Left renal cortex interstitium (tissue), 4 donors: ENCODE measurements around the gene EGFL7. TPM values are rescaled to one million over a fixed set of nuclear protein-coding genes. Genes with fewer than 3 reads are reported as not detected.
A peak's percentile ranks its signal among the peaks of the same experiment; 100 is the strongest.

Experiments used
- DNase-seq, 4 donors: peaks; one replicate each; pipeline ENCODE4 v3.0.0-alpha.2; 2013; ENCODE audit warnings: low read depth in 4 of 4, low spot score in 2 of 4, missing footprints in 1 of 4
- polyA plus RNA-seq, 4 donors: library from polyadenylated mRNA; unstranded; fragments of 120-200 nt; gene quantifications; one replicate each; pipeline ENCODE4 v1.2.1, GENCODE V29; 2013; ENCODE audit not compliant: insufficient read length in 4 of 4

The EGFL7 gene
- polyA plus RNA-seq, 4 donors, result 50.5 to 85.7 (median 72.4) TPM

DNA sequence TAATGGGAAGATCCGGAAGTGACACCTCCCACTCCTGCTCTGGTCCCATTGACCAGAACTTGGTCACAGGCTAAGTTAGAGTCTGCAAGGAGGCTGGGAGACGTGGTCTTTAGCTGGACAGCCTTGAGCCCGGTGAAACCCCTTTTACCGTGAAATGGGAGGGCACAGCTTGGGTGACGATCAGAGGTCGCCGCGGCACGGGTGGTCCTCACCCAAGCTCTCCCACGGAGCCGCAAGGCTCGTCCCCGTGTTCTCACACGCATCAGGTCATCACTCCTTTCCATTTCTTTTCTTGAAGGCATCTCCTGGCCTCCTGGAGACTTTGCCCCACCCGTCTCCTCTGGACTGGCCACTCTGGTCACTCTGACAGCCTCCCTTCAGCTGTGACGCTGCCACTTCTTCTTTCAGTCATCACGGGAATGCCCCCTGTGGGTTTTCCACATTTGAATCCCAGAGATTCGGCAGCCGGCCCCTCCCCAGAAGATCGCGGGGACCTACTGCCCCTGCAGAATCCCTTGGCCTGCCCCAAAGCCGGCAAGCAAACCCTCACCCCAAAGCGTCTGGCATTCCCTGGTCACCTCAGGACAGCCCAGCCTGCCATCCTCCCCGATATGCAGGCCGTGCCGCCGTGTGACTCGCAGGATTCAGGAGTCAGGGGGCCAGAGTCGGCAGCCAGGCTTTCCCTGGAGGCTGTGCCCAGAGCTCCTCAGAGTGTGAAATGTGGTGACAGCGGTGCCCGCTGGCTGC is 18.9 kb upstream of the EGFL7 start:
- no peak for DNase-seq

DNA sequence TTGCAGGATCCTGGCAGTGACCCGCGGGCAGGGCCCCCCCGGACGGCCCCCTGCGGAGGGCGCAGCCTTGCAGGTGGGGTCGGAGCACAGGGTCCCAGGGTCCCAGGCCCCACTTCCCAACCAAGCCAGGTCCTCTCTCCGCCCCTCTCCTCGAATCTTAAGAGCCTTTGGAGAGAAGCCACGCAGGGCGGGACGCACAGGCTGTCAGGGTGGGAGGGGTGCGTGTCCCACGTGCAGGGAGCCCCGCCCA is 18.4 kb upstream of the EGFL7 start:
- no peak for DNase-seq

DNA sequence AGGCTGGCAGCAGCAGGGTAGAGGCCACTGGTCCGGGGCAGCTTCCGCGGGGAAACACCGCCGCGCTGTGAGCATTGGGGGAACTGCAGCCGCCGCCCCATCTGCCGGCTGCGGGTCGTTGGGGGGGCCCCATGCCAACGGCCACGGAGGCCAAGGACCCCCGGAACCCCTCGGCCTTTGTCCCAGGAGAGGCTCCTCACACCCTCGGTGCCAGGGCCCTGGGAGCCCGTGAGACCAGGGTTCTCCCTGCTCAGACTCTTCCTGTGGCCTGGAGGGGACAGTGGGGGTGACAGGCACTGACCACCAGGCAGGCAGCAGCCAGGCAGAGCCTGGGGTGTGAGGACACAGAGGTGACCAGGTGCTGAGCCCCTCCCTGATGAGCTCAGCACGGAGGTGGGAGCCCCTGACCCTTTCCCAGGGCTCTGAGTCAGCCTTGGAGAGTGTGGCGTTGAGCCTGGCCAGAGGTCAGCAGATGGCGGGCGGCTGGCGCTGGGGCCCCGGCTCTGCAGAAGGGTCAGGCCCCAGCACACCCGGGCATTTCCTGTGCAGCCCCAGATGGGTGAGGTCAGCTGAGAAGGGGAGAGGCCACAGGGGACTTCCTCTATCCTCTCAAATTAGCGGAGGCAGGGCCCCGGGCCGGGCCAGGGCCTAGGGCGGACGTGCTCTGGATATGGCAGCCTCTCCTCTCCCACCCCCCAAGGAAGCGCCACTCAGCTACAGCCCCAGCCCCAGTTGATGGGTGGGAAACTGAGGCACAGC is 17.9 kb upstream of the EGFL7 start:
- no peak for DNase-seq

DNA sequence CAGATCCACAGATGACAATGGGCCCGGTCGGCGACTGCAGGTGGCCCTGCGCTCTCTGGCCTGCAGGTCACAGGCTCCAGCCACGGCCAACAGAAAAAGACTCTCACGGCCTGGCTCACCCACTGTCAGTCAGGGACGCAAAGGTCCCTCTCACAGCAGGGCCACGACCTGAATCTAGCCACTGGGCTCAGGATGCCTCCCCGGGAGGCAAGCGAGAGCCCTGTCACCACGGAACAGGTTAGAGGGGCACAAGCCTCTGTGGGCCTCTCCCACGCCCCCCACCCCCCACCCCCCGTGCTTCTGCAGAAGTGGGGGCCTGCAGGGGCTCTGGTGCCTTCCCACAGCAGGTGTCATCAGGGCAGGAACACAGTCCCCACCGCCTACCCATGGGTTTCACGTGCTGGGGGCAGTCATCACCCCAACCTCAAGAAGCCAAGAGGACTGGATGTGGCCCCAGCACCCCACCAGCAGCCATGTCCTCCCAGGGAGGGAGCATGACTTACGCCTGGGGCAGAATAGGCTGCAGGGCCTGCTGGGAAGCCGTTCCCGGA is 17.3 kb upstream of the EGFL7 start:
- DNase-seq, result no peak

DNA sequence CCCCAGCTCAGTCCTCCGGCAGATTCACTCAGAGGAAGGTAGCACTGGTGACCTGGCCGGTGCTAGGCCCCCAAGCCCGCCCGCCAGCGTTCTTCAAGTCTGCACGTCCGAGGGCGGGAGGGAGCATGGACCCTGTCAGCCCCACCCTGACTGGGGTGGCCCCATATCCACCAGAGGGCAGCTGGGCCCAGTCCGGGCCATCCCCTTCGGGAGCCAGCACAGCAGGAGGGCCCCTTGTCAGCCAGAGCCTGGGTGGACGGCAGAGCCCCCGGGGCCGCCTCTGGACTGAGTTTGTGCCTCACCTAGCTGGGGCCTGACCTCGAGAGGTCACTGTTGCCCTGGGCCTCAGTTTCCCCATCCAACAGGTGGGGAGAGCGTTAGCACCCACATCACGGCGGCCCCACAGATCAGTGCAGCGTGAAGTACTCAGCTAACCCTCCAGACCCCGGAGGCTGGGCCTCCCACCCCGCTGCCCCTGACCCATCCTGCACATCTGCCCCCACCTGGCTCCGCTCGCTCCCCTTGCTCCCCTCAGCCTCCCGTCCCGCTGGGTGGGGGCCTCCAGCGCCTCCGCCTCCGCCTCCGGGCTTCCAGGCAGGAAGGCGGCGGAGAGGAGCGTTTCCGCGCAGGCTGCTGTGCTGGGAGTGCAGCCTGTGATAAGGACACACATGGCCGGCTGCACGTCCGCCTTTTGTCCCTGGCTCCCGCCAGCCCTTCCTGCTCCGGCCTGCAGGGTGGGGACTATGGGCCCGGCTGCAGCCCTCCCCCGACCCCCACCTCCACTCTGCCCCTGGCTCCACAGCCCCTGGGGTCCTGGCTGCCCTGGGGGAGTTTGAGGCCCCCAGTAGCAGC is 16.6 kb upstream of the EGFL7 start:
- peak in 1 of 4 donors; percentile 55 for DNase-seq

DNA sequence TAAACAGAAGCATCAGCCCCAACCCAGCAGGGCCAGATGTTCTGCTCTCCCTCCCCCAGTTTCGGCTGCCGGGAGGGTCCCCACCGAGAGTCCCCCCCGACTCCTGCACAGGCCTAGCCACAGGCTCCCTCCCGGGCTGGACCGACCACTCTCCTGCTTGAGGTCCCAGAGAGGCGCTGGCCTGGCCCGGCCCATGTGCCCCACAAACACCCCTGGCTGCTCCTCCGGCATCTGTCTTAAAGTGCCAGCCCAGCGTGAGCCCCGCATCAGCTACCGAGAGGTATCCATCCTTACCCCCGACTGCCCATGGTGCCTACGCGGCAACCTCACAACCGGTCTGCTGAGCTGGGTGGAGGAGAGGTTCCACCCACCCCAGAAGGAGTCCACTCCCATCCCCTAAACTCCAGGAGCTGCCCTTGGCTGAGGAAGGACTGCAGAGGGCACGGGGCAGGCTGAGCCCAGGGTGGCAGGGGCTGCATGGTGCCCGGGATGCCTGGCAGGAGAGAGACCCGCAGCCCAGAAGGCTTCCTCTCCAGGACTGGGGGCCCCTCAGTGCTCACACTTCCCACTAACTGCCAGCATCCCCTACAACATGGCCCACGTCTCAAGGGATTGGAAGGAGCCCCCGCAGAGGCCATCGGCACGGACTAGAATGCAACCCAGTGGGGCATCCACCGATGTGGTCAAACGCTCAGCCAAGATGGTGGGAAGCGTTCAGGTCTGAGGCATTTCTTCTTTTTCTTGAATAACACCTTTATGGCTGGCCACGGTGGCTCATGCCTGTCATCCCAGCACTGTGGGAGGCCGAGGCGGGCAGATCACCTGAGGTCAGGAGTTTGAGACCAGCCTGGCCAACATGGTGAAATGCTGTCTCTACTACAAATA is 15.6 kb upstream of the EGFL7 start:
- DNase-seq, result no peak

DNA sequence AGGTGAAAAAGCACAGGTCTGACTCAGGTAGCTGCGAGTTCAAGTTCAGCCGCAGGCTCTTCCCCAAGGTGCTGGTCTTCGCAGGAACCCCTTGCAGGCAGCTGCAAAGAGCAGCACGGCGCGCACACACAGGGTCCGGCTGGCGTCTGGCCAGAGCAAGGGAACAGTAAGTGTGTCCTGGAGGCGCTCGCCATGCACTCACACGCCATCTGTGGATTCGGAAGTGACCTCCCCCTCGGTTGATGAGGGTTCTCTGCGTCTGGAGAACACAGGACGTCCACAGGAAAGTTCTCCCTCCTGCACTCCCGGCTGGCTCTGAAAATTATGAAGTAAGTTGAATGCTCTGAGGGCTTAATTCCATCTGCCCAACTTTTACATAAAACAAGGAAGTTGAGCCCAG is 14.0 kb upstream of the EGFL7 start:
- no peak for DNase-seq

DNA sequence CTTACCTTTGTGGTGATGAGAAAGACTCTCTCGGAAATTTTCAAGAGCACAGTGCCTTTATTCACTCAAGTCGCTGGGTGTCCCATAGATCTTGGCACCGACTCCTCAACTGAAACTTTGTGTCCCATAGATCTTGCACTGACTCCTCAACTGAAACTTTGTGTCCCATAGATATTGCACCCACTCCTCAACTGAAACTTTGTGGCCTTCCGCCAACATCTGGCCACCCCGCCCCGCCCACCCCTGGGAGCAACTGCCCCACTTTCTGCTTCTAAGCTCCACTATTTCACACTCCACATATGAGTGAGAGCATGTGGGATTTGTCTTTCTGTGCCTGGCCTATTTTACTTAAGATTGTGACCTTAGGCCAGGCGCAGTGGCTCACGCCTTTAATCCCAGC is 12.7 kb upstream of the EGFL7 start:
- DNase-seq, result no peak

DNA sequence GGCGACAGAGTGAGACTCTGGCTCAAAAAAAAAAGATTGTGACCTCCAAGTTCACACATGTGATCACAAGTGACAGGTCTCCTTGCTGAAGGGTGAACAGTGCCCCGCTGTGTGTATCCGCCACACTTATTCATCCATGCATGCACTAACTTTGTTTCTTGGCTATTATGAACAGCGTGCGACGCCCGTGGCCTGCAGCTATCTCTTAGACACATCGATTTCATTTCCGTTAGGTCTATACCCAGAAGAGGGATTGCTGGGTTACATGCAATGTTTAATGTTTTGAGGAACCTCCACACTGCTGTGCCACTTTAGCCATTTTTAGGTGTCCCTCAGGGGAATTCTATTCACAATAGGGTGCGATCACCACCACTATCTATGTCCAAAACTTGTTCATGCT is 12.1 kb upstream of the EGFL7 start:
- DNase-seq, result no peak

DNA sequence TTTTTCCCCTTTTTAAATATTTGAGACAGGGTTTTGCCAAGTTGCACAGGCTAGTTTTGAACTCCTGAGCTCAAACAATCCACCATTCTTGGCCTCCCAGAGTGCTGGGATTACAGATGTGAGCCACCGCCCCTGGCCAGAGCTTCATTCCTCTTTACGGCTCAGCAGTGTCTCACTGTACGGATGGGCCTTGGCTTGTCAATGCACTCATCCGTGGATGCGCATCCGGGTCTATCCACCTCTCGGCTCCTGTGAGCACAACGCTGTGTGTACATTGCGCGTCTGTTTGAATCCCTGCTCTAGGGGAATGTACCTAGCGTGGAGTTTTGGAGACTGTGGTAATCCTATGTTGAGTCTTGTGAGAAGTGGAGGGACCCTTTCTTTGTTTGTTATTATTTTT is 10.9 kb upstream of the EGFL7 start:
- DNase-seq, result no peak

DNA sequence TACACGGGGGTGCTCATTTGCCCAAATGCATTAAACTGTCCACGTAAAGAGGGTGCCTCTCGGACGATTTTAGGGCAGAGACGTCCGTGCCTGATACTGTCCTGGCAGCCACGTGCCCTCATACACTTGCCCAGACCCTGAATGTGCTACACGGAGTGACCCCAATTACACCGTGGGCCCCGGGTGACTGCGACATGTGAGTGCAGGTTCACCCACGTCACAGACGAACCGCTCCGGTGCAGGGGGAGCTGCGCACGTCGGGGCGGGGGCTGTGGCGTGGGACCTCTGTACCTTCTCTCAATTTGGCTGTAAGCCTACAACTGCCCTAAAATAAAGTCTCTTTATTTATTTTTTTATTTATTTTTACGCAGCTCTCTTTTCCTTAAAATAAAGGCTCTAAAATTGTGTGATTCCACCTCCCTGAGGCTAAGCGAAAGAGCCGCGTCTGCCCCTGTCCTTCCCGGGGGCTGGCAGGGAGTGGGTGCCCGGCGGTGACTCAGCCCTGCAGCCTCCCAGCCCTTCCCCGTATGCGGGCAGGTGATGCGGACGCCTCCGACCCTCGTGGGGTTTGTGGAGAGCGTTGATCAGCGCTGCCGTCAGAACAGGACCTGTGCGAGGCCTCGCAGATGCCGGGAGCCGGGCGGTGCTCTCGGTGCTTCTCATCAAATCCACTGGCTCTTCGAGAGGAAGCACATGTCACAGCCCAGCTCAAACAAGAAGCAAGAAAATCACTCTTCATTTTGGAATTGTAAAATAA is 9.2 kb upstream of the EGFL7 start:
- DNase-seq, result no peak

DNA sequence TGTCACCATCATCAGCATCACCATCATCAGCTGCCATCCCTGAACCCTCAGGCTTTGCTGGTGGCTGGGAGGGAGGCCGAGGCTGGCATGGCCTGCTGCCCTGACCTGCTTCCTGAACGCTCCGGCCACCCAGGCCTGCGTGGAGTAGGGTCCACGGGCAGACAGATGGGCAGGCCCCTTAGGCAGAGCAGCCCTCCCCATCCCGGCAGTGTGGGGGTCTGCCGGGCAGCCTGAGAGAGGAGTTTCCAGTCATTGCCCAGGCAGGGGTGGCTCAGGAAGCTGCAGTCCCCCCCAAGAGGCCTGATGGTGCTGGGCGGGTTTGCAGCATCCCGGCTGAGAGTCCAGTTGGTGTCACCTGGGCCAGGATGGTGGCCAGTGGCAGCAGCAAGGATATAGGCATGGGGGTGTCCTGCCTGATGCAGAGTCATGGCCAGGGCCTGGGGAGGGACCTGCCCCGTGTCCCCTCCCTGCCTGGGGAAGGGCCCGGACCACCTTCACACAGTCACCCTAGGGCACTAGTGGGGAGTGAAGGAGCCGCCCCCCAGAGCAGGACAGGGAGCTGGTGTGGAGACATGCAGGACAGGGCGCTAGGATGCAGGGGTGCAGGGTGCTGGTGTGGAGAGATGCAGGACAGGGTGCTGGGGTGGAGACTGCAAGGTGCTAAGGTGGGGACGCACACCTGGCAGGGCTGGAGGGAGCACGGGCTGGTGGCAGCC is 7.7 kb upstream of the EGFL7 start:
- no peak for DNase-seq

DNA sequence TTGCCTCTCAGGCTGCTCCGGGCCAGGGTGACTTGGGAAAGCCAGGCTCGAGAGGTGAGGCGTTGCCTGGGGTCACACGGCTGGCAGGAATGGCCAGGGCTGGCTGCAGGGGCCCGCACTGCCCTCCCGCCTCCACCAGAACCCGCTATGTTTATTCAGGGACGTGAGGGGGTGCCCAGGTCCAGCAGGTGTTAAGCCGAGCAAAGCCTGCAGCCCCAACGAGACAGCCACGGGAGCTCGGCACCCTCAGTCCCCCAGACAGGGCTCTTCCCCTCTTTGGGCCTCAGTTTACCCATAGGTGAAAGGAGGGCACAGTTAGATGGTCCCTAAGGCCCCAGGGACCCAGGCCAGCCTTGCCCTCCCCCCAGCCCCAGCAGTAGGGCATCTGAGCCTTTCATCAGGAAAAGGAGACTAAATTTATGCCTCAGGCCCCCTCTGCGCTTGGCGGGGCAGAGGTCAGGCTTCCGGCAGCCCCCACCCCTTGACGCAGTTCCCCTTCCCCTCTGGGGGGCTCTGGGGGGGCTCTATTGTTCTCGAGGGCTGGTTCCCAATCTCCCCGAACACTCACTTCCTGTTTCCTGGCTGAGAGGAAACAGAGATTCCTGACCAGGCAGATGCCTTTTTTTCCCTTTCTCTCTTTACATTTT is 7.1 kb upstream of the EGFL7 start:
- no peak for DNase-seq

DNA sequence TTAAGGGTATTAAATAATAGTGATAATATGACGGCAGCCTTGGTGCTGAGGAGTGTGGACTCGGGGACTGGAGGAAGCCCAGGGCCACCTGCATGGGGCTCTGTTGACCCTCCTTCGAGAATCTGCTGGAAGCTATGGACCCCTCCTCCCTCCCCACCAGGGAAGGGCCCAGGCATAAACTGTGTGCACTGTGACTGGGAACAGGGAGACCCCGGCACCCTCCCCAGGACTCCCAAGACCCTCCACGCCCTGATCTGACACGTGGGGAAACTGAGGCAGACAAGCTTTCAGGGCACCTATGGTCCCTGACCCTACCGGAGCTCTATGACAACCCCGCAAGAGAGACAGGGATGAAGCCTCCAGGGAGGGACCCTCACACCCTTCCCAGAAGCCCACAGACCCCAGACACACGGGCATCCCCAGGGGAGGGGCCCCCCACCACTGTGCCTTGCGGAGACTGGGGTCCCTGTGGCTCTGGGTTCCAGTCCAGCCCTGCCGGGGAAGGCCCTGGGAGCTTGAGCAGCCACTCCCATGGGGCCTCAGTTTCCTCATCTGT is 6.5 kb upstream of the EGFL7 start:
- DNase-seq, result no peak

DNA sequence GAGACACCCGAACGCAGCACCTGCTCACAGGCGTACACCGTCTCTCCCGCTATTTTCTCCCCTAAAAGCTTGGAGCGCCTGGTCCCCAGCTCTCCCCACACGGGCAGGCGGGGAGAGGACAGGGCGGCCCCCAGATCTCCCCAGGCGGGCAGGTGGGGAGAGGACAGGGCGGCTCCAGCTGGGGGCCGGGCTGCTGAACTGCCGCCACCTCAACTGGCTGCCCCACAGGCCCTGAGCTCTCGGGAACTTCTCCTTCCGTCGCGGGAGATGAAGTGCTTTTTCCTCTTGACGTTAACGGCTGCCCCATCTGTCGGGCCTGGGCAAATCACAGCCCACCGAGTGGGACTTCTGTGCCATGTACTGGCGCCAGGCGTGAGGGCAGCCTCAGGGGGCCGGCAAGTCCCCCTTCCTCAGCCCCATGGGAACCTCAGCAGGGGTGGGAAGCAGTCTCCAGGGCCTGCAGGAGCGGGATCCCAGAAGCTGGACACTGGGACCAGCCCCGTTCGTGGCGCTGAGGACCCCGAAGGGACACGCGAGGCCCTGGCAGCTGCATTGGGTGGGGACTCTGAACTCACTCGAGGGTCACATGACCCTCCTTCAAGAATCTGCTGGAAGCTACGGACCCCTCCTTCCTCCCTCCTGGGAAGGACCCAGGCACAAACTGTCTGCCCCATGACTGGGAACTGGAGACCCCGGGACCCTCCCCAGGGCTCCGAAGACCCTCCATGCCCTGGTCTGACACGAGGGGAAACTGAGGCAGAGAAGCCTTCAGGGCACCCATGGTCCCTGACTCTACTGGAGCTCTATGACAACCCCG is 5.7 kb upstream of the EGFL7 start:
- DNase-seq, result no peak

DNA sequence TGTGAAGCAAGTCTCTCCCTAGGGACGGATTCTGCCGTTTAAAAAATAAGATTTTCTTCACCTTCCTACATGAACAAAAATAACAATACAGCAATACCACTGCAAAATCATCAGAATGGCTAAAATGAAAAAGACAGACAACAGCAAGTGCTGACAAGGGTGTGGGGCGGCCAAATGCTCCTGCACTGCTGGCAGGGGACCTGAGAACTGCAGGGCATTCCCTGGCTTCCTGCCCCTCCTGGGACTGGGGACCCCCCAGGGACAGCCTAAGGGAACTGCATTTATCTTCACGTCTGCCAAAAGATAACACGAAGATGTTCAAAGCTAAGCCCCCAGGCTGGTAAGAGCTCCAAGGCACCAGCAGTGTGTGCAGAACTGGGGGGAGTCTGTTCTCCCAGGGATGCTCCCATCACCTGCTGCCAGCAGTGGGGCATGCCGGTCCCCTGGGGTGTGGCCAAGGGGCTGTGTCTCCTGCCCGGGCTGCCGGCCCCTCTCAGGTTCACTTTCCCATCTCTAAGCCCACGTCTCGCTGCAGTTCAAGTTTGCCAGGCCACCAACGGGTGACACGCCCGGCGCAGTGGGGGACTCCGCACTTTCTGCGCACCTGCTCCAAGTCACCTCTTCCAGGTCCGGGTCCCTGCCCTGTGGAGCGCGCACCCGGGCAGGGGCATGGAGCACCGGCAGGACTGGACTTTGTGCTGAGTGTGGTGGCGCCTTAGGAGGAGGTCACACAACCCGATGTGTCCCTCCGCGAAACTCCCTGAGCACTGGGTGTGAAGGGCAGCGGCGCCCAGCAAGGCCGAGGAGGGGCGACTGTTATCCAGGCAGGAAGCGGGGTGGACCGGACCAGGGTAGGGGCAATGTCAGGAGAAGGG is 4.5 kb upstream of the EGFL7 start:
- DNase-seq, result no peak
